GM12878 (cell line): ENCODE data around the gene ELMO2. TPM values are rescaled to one million over a fixed set of nuclear protein-coding genes. Genes with fewer than 3 reads are reported as not detected.

Experiments
- ATAC-seq: fragments of 200-7000 bp; cut with Tn5 transposase; 3 replicates; pipeline ENCODE4 v1.9.1; 2020; ENCODE audit warnings: mild to moderate bottlenecking, moderate library complexity
- BruUV-seq: library from RNA; stranded (reverse); fragments of 400-500 nt; replicated peaks from 2 replicates; lab custom pipeline; 2021; lab: Mats Ljungman, UMichigan
- CTCF ChIA-PET: fragments of 300-600 bp; sonication (Branson Sonifier 250); formaldehyde crosslinking; extraction: SDS; loops from one replicate; lab custom pipeline; 2021; ENCODE audit warnings: inconsistent platforms; lab: Yijun Ruan, JAX
- POLR2A ChIA-PET: fragments of 350-600 bp; formaldehyde crosslinking; extraction: SDS; loops from one replicate; lab custom pipeline; 2021; ENCODE audit warnings: inconsistent platforms; lab: Charles Lee
- RAD21 ChIA-PET: fragments of 300-600 bp; sonication (Branson Sonifier 250); formaldehyde crosslinking; loops from one replicate; lab custom pipeline; 2023; ENCODE audit warnings: antibody characterized with exemption; ENCODE audit not compliant: unreplicated experiment; lab: Charles Lee
- SMC1A ChIA-PET: fragments of 300-600 bp; sonication (Branson Sonifier 250); formaldehyde crosslinking; loops from one replicate; lab custom pipeline; 2023; ENCODE audit not compliant: unreplicated experiment, uncharacterized antibody; lab: Charles Lee
- DNase-seq: peaks from one replicate; pipeline ENCODE4 v3.0.0-alpha.2; 2011; ENCODE audit warnings: low read depth, low spot score
- FAIRE-seq: peaks from 3 replicates; lab custom pipeline; 2011; peaks lifted over from hg19 to GRCh38; lab: Jason Lieb, UNC
- H2AFZ ChIP-seq: 2 replicates; pipeline ENCODE4 v1.6.0; 2011; ENCODE audit warnings: low read depth, low read length, control low read depth; ENCODE audit not compliant: control insufficient read depth
- H3K27ac ChIP-seq: 2 replicates; pipeline ENCODE4 v1.5.1; 2011; ENCODE audit warnings: control low read depth; ENCODE audit not compliant: control insufficient read depth, insufficient read depth
- H3K27me3 ChIP-seq, 2 experiments: replicated peaks in 1 of 2; 2 replicates each; pipeline versions ENCODE4 v1.6.0 to v1.6.1; 2011; ENCODE audit warnings: low read length in 1 of 2; ENCODE audit not compliant: control insufficient read depth in 2 of 2, insufficient read depth in 2 of 2
- H3K36me3 ChIP-seq, 2 experiments: 2 replicates each; pipeline ENCODE4 v1.5.1; 2011; ENCODE audit warnings: low read length in 1 of 2; ENCODE audit not compliant: control insufficient read depth in 2 of 2, insufficient read depth in 2 of 2
- H3K4me1 ChIP-seq: 2 replicates; pipeline ENCODE4 v1.6.1; 2011; ENCODE audit warnings: mild to moderate bottlenecking, low read length, moderate library complexity, mixed read lengths; ENCODE audit not compliant: control insufficient read depth, insufficient read depth
- H3K4me2 ChIP-seq: 2 replicates; pipeline ENCODE4 v1.6.0; 2011; ENCODE audit warnings: control low read depth; ENCODE audit not compliant: control insufficient read depth, insufficient read depth
- H3K4me3 ChIP-seq: fragments of 200-600 bp; sonication (generic); 2 replicates; pipeline ENCODE4 v1.5.1; 2016
- H3K79me2 ChIP-seq: 2 replicates; pipeline ENCODE4 v1.6.0; 2011; ENCODE audit warnings: low read length; ENCODE audit not compliant: control insufficient read depth, insufficient read depth
- H3K9ac ChIP-seq: 2 replicates; pipeline ENCODE4 v1.8.0; 2011; ENCODE audit warnings: low read length, control low read depth, mixed read lengths; ENCODE audit not compliant: control insufficient read depth, insufficient read depth
- H3K9me3 ChIP-seq: replicated peaks from 3 replicates; pipeline ENCODE4 v1.5.1; 2011; ENCODE audit warnings: mild to moderate bottlenecking, low read length; ENCODE audit not compliant: control insufficient read depth, insufficient read depth
- H4K20me1 ChIP-seq: 2 replicates; pipeline ENCODE4 v1.6.0; 2011; ENCODE audit not compliant: control insufficient read depth, insufficient read depth
- CBX3 ChIP-seq: fragments of 200-600 bp; sonication (generic); IDR thresholded peaks from 2 replicates; pipeline ENCODE4 v1.6.1; 2016; ENCODE audit warnings: low read depth, borderline replicate concordance
- MEF2A ChIP-seq: IDR thresholded peaks from 2 replicates; pipeline ENCODE4 v1.6.1; 2011; ENCODE audit warnings: low read depth, mild to moderate bottlenecking, low read length, moderate library complexity; ENCODE audit not compliant: insufficient read depth
- MTA2 ChIP-seq: fragments of 450-650 bp; IDR thresholded peaks from 2 replicates; pipeline ENCODE4 v1.6.1; 2016; ENCODE audit warnings: low read depth, mild to moderate bottlenecking, moderate library complexity
- NBN ChIP-seq: fragments of 450-650 bp; IDR thresholded peaks from 2 replicates; pipeline ENCODE4 v1.6.1; 2016
- POLR2A ChIP-seq: IDR thresholded peaks from 2 replicates; pipeline ENCODE4 v1.6.1; 2011; ENCODE audit warnings: low read depth, mild to moderate bottlenecking, low read length
- RB1 ChIP-seq: fragments of 450-650 bp; formaldehyde crosslinking; IDR thresholded peaks from 2 replicates; pipeline ENCODE4 v1.6.1; 2017; ENCODE audit warnings: mild to moderate bottlenecking, borderline replicate concordance
- RELA ChIP-seq: fragments of 450-650 bp; IDR thresholded peaks from 2 replicates; pipeline ENCODE4 v1.8.0; 2014; ENCODE audit warnings: borderline replicate concordance; ENCODE audit not compliant: partially characterized antibody
- SMAD5 ChIP-seq: IDR thresholded peaks from 2 replicates; pipeline ENCODE4 v1.6.1; 2016; ENCODE audit warnings: antibody characterized with exemption, low read depth
- STAT1 ChIP-seq: fragments of 450-650 bp; conservative IDR thresholded peaks from 2 replicates; pipeline ENCODE4 v1.6.1; 2014; ENCODE audit warnings: antibody characterized with exemption, mild to moderate bottlenecking
- ZNF24 ChIP-seq: fragments of 450-650 bp; IDR thresholded peaks from 2 replicates; pipeline ENCODE4 v1.6.1; 2017; ENCODE audit warnings: antibody characterized with exemption, mild to moderate bottlenecking
- WGBS: methylation state at CpG from one replicate; pipeline ENCODE4 v1.1.6; 2016; ENCODE audit warnings: low lambda C conversion rate; ENCODE audit not compliant: insufficient replicate concordance, insufficient coverage; ENCODE audit errors: missing lambda C conversion rate; 5-methylcytosine and 5-hydroxymethylcytosine counted together
- in situ Hi-C: fragments of 300-500 bp; cut with MboI; formaldehyde crosslinking; loops from 9 replicates; pipeline ENCODE4 v1.14.3; 2018; ENCODE audit warnings: mixed read lengths
- intact Hi-C: fragments of 100-400 bp; cut with micrococcal nuclease; formaldehyde crosslinking; loops from one replicate; pipeline ENCODE4 v1.14.2; 2022; ENCODE audit not compliant: unreplicated experiment
- polyA plus RNA-seq, 11 experiments: library from polyadenylated mRNA; depleted of rRNA in 4 of 11; unstranded in 6 of 11; stranded (reverse) in 5 of 11; fragments of >200 nt; fragmentation: Nextera tagmentation in 4 of 11; fragmentation: Illumina TruSeq in 1 of 11; extraction: Ambion mirVana in 4 of 11; extraction: Trizol in 1 of 11; gene quantifications; 1 replicate in 1 of 11; 2 replicates in 10 of 11; pipeline versions ENCODE4 v1.2.1 to v1.2.3, GENCODE V29; 2011 to 2016; ENCODE audit warnings: inconsistent platforms in 2 of 11, missing spikeins in 2 of 11, low read depth in 1 of 11
- total RNA-seq, 4 experiments: library from RNA; depleted of rRNA in 3 of 4; stranded (reverse); fragments of >200 nt in 3 of 4; fragmentation: Illumina TruSeq in 1 of 4; extraction: Trizol in 1 of 4; gene quantifications; 2 replicates each; pipeline versions ENCODE4 v1.2.1 to v1.2.3, GENCODE V29; 2013 to 2021

Gene ELMO2
- total and polyA plus RNA-seq, 10 of the 15 experiments (the other 5 are each of a cell fraction or from before 2014, with no cell fraction given) = 14.2 to 40.2 (median 37.6) TPM

GRCh38 chr20:46388937-46389336 lies 17.5 kb downstream of the ELMO2 start:
- Histone ChIP-seq H3K27ac (no peak overlapping the region), H3K79me2 (no peaks in the 10 kb centered on the region), H4K20me1 (no peaks in the 10 kb centered on the region; the same call in 1 of the 2 replicates), H2AFZ (no peak overlapping the region), H3K4me2 (no peak overlapping the region), H3K27me3 (no peaks in the 10 kb centered on the region), H3K9me3 (no peaks in the 10 kb centered on the region), H3K9ac (no peak overlapping the region), H3K4me3 (no peak overlapping the region), H3K36me3 (peaks cover 12 to 31% of the 10 kb centered on the region in 2 experiments), H3K4me1 (no peaks in the 10 kb centered on the region)
- RAD21 ChIA-PET = no interaction called here
- POLR2A ChIA-PET = no interaction called here
- DNase-seq (no peak), FAIRE-seq (no peak), ATAC-seq (no peak)
- no TSS peak for BruUV-seq
- no peak for TF ChIP-seq RB1
- no peak for TF ChIP-seq POLR2A
- no peak for TF ChIP-seq CBX3
- no peak for TF ChIP-seq NBN
- TF ChIP-seq ZNF24 = no peak
- TF ChIP-seq STAT1 = no peak
- TF ChIP-seq MEF2A = no peak
- no peak for TF ChIP-seq RELA
- TF ChIP-seq MTA2 = no peak
- no peak for TF ChIP-seq SMAD5
- in situ Hi-C loops (no loop called here), intact Hi-C loops (no loop called here)
- CTCF ChIA-PET = no interaction called here
- SMC1A ChIA-PET = interaction anchor here (1.2 kb wide), 1 partner anchor 39 kb away, joined by 3 read pairs; no protein-coding TSS in a partner anchor
- WGBS = 95% methylated on average over 10 of the region's 10 CpGs
